ENCODE results near the gene MPZL2.

Gene MPZL2

DNA sequence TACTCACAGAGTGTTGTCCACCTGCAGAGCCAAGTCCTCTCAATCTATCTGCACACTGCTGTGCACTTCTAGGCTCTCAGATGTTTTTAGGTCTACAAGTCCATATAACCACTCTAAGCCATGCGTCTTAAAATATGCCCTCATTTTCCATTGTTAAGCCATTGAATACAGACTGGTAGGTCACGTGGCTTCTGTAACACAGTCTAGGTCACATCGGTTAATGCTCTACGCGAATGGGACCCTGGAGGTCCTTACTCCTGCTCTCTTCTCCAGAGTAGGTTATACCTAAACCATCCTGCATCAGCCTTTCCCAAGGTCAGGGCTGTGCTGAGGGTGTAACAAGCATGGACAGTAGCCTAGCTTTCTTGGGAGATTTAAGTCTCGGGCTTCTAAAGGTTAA is 40.1 kb downstream of the MPZL2 start:
- H3K4me3 ChIP-seq (replicated peaks; ENCODE audit: insufficient read depth, low read length) = 0 out of 2 replicates have a peak overlapping the region, but pooled peaks have one; percentile 2
- H3K27ac ChIP-seq (replicated peaks) = peak overlapping the region; percentile 63
- no peaks in the 10 kb centered on the region for H3K27me3 ChIP-seq (ENCODE audit: insufficient read depth, poor library complexity, severe bottlenecking)
- DNase-seq (ENCODE audit: low read depth in 1 of 2, low spot score in 1 of 2) = no peak
- TF ChIP-seq GABPA (IDR thresholded peaks at IDR 0.05; ENCODE audit: low read depth) (no peak), CTCF (IDR thresholded peaks at IDR 0.05; ENCODE audit: insufficient read depth, low read length) (no peak), POLR2AphosphoS5 (IDR thresholded peaks at IDR 0.05; ENCODE audit: low read depth) (no peak), SPI1 (IDR thresholded peaks at IDR 0.05; ENCODE audit: borderline replicate concordance, low read depth) (no peak)
- TF ChIP-seq, protein P1, sequence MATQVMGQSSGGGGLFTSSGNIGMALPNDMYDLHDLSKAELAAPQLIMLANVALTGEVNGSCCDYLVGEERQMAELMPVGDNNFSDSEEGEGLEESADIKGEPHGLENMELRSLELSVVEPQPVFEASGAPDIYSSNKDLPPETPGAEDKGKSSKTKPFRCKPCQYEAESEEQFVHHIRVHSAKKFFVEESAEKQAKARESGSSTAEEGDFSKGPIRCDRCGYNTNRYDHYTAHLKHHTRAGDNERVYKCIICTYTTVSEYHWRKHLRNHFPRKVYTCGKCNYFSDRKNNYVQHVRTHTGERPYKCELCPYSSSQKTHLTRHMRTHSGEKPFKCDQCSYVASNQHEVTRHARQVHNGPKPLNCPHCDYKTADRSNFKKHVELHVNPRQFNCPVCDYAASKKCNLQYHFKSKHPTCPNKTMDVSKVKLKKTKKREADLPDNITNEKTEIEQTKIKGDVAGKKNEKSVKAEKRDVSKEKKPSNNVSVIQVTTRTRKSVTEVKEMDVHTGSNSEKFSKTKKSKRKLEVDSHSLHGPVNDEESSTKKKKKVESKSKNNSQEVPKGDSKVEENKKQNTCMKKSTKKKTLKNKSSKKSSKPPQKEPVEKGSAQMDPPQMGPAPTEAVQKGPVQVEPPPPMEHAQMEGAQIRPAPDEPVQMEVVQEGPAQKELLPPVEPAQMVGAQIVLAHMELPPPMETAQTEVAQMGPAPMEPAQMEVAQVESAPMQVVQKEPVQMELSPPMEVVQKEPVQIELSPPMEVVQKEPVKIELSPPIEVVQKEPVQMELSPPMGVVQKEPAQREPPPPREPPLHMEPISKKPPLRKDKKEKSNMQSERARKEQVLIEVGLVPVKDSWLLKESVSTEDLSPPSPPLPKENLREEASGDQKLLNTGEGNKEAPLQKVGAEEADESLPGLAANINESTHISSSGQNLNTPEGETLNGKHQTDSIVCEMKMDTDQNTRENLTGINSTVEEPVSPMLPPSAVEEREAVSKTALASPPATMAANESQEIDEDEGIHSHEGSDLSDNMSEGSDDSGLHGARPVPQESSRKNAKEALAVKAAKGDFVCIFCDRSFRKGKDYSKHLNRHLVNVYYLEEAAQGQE (IDR thresholded peaks at IDR 0.05; ENCODE audit: insufficient replicate concordance, low read depth) = no peak

DNA sequence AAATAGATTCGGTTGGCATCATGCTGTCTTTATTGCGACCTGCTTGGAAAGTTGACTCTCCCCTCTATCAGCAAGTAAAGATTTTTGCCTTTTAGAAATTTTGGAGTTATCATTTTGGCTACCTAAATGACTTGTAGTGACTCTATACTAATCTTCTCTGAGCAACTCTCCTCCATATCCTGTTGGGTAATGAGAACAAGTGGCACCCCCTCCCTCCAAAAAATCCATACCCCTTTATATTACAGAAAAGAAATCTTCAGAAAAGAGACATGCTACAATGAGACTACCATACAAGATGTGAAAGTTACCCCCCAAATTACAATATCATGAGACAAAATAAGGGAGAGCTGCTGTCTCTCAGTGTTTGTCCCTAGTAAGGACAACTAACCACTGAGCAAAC is 40.5 kb downstream of the MPZL2 start:
- Histone ChIP-seq H3K27me3 (ENCODE audit: insufficient read depth, poor library complexity, severe bottlenecking) (no peaks in the 10 kb centered on the region), H3K27ac (replicated peaks) (peak overlapping the region; percentile 63), H3K4me3 (replicated peaks; ENCODE audit: insufficient read depth, low read length) (no peak overlapping the region)
- TF ChIP-seq POLR2AphosphoS5 (IDR thresholded peaks at IDR 0.05; ENCODE audit: low read depth) (no peak), GABPA (IDR thresholded peaks at IDR 0.05; ENCODE audit: low read depth) (no peak), SPI1 (IDR thresholded peaks at IDR 0.05; ENCODE audit: borderline replicate concordance, low read depth) (no peak), CTCF (IDR thresholded peaks at IDR 0.05; ENCODE audit: insufficient read depth, low read length) (no peak)
- TF ChIP-seq, protein P1 (IDR thresholded peaks at IDR 0.05; ENCODE audit: insufficient replicate concordance, low read depth) = no peak
- no peak for DNase-seq (ENCODE audit: low read depth in 1 of 2, low spot score in 1 of 2)

DNA sequence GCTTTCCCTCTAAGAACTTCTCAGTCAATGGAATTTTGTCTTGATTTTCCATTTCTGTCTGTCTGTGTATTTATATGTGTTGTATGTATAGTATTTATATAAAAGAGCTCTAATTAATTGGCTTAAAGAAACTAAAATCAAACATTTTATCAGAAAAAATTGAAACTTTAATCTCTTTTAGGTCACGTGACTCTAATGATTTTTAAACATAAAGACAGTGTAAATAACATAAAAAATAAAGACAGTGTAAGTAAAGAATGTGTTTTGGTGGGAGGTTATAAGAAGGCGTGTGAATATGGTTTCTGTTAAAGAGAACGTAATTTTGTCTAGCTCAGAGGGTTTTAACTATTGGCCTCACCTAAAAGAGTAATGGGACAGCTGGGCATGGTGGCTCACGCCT is 41.7 kb downstream of the MPZL2 start:
- Histone ChIP-seq H3K27me3 (ENCODE audit: insufficient read depth, poor library complexity, severe bottlenecking) (no peaks in the 10 kb centered on the region), H3K27ac (replicated peaks) (no peak overlapping the region), H3K4me3 (replicated peaks; ENCODE audit: insufficient read depth, low read length) (no peak overlapping the region)
- no peak for DNase-seq (ENCODE audit: low read depth in 1 of 2, low spot score in 1 of 2)
- no peak for TF ChIP-seq POLR2AphosphoS5 (IDR thresholded peaks at IDR 0.05; ENCODE audit: low read depth)
- no peak for TF ChIP-seq GABPA (IDR thresholded peaks at IDR 0.05; ENCODE audit: low read depth)
- TF ChIP-seq, protein P1 (IDR thresholded peaks at IDR 0.05; ENCODE audit: insufficient replicate concordance, low read depth) = no peak
- TF ChIP-seq CTCF (IDR thresholded peaks at IDR 0.05; ENCODE audit: insufficient read depth, low read length) = no peak
- no peak for TF ChIP-seq SPI1 (IDR thresholded peaks at IDR 0.05; ENCODE audit: borderline replicate concordance, low read depth)

Measured in HL-60 (cell line).